ENCODE results near the gene SHC4. TPM values are rescaled to one million over a fixed set of nuclear protein-coding genes. Genes with fewer than 3 reads are reported as not detected.
"Not testable (repeated sequence)": the region's sequence is repeated elsewhere in the genome, so short reads cannot be mapped to it uniquely, and the experiment has no call there.

Gene SHC4
- total RNA-seq, 1 donor from 2014 or later, result 0.68 TPM

GRCh38 chr15:48976444-48977088 lies 12.8 kb upstream of the SHC4 start:
- Histone ChIP-seq H3K27ac (peak overlapping the region; percentile 31), H3K9me3 (no peaks in the 10 kb centered on the region), H3K27me3 (ENCODE audit: low read depth) (no peaks in the 10 kb centered on the region), H3K4me1 (peaks cover 6% of the 10 kb centered on the region), H3K4me3 (peak overlapping the region; percentile 56), H3K36me3 (no peaks in the 10 kb centered on the region)
- TF ChIP-seq, protein P1, sequence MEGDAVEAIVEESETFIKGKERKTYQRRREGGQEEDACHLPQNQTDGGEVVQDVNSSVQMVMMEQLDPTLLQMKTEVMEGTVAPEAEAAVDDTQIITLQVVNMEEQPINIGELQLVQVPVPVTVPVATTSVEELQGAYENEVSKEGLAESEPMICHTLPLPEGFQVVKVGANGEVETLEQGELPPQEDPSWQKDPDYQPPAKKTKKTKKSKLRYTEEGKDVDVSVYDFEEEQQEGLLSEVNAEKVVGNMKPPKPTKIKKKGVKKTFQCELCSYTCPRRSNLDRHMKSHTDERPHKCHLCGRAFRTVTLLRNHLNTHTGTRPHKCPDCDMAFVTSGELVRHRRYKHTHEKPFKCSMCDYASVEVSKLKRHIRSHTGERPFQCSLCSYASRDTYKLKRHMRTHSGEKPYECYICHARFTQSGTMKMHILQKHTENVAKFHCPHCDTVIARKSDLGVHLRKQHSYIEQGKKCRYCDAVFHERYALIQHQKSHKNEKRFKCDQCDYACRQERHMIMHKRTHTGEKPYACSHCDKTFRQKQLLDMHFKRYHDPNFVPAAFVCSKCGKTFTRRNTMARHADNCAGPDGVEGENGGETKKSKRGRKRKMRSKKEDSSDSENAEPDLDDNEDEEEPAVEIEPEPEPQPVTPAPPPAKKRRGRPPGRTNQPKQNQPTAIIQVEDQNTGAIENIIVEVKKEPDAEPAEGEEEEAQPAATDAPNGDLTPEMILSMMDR (IDR thresholded peaks at IDR 0.05), result no peak
- intact Hi-C loops (cut with DNase I), result no loop called here
- ATAC-seq (peak; percentile 28 to 29), DNase-seq (no peak)

DNA sequence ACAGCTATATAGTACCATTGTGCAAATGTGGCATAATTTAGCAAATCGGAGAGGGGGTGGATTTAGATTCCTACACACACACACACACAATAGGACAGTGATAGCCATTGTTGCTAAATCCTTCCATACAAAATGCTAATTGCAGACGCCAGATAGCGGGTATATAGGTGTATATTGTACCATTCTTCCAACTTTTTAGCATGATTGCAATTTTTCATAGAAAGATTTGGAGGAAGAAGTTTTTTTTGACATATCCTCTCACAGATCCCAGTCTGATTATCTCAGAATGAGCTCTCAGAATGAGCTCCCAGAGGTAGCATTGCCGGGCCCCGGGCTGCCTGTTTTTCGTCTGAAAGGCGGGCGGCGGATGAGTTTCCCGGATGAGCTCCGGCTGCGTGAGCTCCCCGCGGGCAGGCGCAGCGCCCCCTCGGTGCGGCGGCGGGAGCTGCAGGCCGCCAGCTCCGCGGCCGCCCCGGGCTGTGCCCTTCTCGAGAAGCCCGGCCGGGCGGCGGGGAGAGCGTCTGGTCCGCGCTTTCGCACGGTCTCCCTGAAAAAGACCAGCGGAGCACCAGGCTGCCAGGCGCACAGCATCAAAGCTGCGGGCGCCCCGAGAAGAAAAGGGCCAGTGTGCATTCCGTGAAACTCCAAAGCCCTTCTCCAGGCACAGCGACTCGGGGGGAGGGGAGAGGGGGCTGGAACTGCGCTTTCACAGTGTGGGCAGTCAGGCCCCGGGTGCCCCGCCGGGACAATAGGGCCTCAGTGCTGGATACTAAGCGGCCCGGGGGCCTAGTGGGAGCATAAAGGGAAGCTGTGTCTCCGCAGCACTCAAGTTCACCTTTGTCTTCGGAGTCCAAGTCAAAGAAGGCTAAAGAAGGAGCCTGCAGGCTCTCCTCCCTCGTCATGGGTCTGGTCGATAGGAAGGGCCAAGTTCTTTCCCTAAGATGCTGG lies 12.0 kb upstream of the SHC4 start:
- Histone ChIP-seq H3K27me3 (ENCODE audit: low read depth) (no peaks in the 10 kb centered on the region), H3K36me3 (no peaks in the 10 kb centered on the region), H3K9me3 (no peaks in the 10 kb centered on the region), H3K4me3 (peak overlapping the region; percentile 56), H3K27ac (peak overlapping the region; percentile 31), H3K4me1 (peaks cover 6% of the 10 kb centered on the region)
- peak; percentile 85 for DNase-seq
- peak; percentile 97 to 98 for ATAC-seq
- TF ChIP-seq, protein P1 (IDR thresholded peaks at IDR 0.05), result peak; percentile 98
- intact Hi-C loops (cut with DNase I), result no loop called here

GRCh38 chr15:48974882-48975281 lies 11.2 kb upstream of the SHC4 start:
- ATAC-seq, result no peak
- Histone ChIP-seq H3K4me3 (no peak overlapping the region), H3K27ac (no peak overlapping the region), H3K27me3 (ENCODE audit: low read depth) (no peaks in the 10 kb centered on the region), H3K4me1 (peaks cover 6% of the 10 kb centered on the region), H3K36me3 (no peaks in the 10 kb centered on the region), H3K9me3 (no peaks in the 10 kb centered on the region)
- no peak for DNase-seq
- TF ChIP-seq, protein P1 (IDR thresholded peaks at IDR 0.05), result no peak
- intact Hi-C loops (cut with DNase I), result no loop called here

DNA sequence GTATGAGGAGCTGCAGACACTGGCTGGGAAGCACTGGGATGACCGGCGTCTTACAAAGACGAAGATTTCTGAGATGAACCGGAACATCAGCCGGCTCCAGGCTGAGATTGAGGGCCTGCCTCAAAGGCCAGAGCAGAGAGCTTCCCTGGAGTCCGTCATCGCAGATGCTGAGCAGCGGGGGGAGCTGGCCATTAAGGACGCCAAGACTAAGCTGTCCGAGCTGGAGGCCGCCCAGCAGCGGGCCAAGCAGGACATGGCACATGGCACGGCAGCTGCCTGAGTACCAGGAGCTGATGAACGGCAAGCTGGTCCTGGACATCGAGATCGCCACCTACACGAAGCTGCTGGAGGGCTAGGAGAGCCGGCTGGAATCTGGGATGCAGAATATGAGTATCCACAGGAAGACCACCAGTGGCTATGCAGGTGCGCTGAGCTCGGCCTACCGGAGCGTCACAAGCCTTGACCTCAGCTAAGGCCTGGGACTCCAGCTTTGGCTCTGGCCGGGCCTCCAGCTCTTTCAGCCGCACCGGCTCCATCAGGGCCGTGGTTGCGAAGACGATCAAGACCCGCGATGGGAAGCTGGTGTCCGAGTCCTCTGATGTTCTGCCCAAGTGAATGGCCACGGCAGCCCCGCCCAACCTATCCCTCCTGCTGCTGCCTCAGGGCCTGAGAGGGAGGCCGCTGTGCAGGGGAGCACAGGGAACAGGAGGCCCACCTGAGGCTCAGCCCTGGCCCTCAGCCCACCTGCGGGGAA lies 9.2 kb upstream of the SHC4 start:
- DNase-seq, result no peak
- no peak overlapping the region for H3K4me3 ChIP-seq
- TF ChIP-seq, protein P1 (IDR thresholded peaks at IDR 0.05), result no peak
- no peak for ATAC-seq
- H3K9me3 ChIP-seq, result no peaks in the 10 kb centered on the region
- intact Hi-C loops (cut with DNase I), result no loop called here
- H3K27ac ChIP-seq, result no peak overlapping the region
- H3K4me1 ChIP-seq, result peaks cover 6% of the 10 kb centered on the region
- H3K36me3 ChIP-seq, result no peaks in the 10 kb centered on the region
- H3K27me3 ChIP-seq (ENCODE audit: low read depth), result no peaks in the 10 kb centered on the region

DNA sequence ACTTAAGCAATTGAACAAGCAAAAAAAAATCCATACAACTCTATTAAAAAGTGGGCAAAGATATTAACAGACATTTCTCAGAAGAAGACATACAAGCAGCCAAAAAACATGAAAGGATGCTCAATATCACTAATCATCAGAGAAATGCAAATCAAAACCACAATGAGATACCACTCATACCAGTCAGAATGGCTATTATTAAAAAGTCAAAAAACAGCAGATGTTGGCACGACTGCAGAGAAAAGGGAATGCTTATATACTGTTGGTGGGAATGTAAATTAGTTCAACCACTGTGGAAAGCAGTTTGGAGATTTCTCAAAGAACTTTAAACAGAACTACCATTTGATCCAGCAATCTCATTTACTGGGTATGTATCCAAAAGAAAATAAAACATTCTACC lies 7.2 kb upstream of the SHC4 start:
- intact Hi-C loops (cut with DNase I); H3K4me3 ChIP-seq; H3K27me3 ChIP-seq (ENCODE audit: low read depth); H3K27ac ChIP-seq; H3K9me3 ChIP-seq; DNase-seq; H3K4me1 ChIP-seq; ATAC-seq; H3K36me3 ChIP-seq: not testable (repeated sequence)
